GM13977 (cell line): Measurements from ENCODE around the gene TNKS2.

ENCODE experiments used
- DNase-seq: peaks from one replicate; pipeline ENCODE4 v3.0.0; 2012; ENCODE audit warnings: low spot score
- CTCF ChIP-seq: IDR thresholded peaks from 2 replicates; pipeline ENCODE4 v1.5.1; 2012; ENCODE audit warnings: mild to moderate bottlenecking, control low read depth; ENCODE audit not compliant: insufficient read depth; ENCODE audit errors: extremely low read depth, missing control alignments
- in situ Hi-C: fragments of 300-500 bp; cut with MboI; formaldehyde crosslinking; loops from one replicate; pipeline ENCODE4 v1.12.0; 2022; ENCODE audit warnings: low sequenced_read_pairs, low pct_unique_long_range_greater_than_20kb, mixed read lengths, inconsistent platforms; ENCODE audit not compliant: unreplicated experiment

Gene TNKS2

GRCh38 chr10:91766676-91767075 is 31.6 kb upstream of the TNKS2 start:
- in situ Hi-C loops = no loop called here
- TF ChIP-seq CTCF = no peak
- no peak for DNase-seq

GRCh38 chr10:91768123-91768522 is 30.1 kb upstream of the TNKS2 start:
- no peak for DNase-seq
- in situ Hi-C loops = no loop called here

DNA sequence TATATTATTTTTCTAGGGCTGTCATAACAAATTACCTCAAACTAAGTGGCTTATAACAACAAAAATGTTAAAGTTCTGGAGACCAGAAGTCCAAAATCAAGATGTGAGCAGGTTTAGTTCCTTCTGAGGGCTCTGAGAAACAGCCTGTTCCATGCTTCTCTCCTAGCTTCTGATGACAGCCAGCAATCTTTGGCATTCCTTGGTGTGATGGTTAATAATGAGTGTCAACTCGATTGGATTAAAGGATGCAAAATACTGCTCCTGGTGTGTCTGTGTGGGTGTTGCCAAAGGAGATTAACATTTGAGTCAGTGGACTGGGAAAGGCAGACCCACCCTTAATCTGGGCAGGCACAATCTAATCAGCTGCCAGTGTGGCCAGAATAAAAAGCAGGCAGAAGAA is 26.3 kb upstream of the TNKS2 start:
- no peak for DNase-seq
- no peak for TF ChIP-seq CTCF
- in situ Hi-C loops = no loop called here

More at GRCh38 chr10:91768123-91768522, 30.1 kb upstream of the TNKS2 start:
- TF ChIP-seq CTCF = no peak

DNA sequence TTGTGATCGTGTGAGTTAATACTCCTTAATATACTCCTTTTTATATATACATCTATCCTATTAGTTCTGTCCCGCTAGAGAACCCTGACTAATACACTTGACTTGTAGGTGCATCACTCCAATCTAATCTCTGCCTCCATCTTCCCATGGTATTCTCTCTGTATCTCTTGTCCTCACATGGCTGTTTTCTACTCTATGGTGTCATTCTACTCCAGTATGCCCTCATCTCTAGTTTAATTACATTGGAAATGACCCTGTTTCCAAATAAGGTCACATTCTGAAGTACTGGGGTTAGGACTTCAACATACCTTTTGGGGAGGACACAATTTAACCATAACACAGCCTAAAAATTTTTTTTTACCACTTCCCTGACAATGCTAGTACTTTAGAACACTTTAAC is 25.8 kb upstream of the TNKS2 start:
- no peak for TF ChIP-seq CTCF
- in situ Hi-C loops = no loop called here
- no peak for DNase-seq

DNA sequence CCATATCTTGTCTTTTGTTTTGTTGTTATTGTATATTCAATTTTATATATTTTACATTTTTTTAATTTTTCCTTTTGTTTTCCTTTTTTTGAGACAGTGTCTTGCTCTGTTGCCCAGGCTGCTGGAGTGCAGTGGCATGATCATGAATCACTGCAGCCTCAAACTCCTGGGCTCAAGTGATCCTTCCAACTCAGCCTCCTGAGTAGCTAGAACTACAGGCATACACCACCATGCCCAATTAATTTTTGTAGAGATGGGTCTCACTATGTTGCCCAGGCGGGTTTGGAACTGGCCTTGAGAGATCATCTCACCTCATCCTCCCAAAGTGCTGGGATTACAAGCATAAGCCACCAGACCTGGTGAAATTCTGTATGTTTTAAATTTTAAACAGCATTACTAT is 25.4 kb upstream of the TNKS2 start:
- in situ Hi-C loops = no loop called here
- DNase-seq = no peak
- no peak for TF ChIP-seq CTCF

- no peak for TF ChIP-seq CTCF
- in situ Hi-C loops = no loop called here
- no peak for DNase-seq
Observed at GRCh38 chr10:91774571-91774970, 23.7 kb upstream of the TNKS2 start.

DNA sequence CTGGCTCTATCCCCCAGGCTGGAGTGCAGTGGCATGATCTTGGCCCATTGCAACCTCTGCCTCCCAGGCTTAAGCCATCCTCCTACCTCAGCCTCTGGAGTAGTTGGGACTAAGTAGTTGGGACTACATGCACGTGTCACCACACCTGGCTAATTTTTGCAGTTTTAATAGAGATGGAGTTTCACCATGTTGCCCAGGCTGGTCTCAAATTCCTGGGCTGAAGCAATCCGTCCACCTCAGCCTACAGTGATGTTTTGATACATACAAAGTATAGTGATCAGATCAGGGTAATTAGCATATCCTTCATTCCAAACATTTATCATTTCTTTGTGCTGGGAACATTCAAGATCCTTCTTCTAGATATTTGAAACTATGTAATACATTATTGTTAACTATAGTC is 22.5 kb upstream of the TNKS2 start:
- TF ChIP-seq CTCF = no peak
- in situ Hi-C loops = no loop called here
- no peak for DNase-seq
